NCI-H345 treated with DMSO at 0.1 percent for 48 hours (cell line): ENCODE results near the gene RUNX2.

Experiments
- DNase-seq: peaks from one replicate; lab custom pipeline; 2025; ENCODE audit not compliant: unreplicated experiment; lab: John Stamatoyannopoulos, UW

The RUNX2 gene

DNA sequence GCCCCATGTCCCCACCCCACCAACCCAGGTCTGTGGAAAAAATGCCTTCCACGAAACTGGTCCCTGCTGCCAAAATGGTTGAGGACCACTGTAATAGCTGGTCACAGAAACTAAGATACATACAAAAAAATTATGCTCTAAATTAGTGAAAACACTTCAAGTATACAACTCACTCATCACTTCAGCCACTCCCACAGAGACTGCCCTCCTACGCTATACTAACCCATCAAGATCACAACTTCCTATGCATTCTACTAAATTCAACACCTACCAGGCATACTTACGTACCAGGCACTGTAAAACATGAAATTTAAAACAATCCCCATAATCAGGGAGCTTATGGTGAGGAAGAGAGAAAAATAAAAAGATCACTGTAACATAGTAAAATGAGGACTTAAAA lies 22.9 kb downstream of the RUNX2 start:
- DNase-seq = no peak

DNA sequence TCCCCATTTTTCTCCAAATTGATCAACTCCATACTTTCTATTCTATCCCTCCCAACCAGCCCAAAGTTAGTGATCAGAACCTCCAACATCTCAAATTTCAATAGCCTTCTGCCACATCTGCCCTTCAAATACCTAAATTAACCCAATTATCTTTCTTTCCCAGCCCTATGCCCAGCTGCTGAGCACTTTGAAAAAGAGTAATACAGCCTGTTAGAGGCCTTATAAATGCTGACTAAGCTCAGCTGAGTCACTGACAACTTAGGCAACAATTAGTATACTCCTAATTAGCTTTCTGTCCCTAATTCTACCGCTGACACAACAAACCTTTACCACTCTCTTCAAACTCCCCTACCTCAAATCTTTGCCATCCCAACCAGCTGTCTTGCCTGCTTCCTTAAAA lies 23.5 kb downstream of the RUNX2 start:
- DNase-seq = no peak

DNA sequence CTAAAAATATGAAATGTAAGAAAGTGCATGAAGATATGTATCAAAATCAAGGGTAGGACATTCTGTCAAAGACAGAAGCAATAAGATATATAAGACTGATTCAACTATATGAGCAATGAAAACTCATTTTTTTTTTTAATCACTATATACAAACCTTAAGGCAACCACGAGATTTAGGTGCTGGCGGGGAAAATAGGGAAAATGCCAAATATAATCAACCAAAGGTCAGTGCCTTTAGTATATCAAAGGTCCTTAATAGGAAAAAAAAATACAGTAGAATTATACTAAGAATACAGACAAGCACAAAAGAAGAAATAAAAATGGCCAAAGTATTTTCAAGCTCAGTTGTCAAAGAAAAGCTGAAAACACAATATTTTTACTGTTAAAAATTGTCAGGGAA lies 25.5 kb downstream of the RUNX2 start:
- DNase-seq = no peak

DNA sequence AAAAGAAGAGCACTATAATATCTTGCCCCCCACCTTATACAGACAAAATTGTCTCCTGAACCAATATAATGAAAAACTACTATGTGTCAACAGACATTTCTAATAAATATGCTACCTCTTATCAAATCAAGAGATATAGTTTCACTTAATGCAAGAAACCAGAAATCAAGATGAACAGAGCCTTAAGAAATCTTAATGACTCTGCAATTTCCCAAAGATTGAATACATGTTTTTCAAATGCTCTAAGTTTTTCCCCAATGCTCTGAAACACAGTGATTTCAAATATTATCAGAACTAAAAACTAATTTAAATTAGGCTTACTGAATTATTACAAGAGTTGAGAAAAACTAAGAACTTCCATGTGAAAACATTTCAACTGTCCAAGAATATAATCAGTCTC lies 36.3 kb downstream of the RUNX2 start:
- DNase-seq = no peak

DNA sequence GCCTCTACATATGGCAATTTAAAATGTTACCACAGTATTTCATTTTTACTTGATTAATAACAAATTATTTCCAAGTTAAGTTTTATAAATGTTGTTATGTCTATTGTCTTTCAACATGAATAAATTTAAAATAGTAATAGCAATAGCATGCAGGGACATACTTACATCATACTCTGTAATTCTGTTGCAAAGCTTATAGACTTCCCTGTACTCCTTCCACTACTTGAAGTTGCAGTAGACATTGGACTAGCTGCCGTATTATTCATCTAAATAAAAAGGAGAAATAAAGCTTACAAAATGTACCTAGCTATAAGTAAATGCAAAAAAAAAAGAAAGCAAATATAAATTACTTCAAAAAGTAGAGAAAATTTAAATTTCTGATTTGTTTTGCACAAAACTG lies 36.9 kb downstream of the RUNX2 start:
- DNase-seq = no peak

DNA sequence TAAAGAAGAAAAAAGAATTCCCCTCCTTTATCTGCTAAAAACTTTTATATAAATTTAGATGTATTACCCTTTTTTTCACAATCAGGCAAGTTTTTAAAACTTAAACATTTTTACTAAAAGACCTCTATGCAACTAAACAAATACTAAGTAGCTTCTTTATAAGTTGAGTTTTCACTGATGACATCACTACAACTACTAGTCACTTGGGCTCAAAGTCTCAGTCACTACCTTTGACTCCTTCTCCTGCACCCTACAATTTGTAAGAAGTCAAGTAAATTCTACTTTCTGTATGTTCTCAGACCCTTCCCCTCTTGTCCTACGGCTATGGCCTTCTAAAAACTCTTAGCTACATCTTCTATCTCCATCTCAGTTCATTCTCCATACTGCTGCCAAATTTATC lies 38.4 kb downstream of the RUNX2 start:
- DNase-seq = no peak

DNA sequence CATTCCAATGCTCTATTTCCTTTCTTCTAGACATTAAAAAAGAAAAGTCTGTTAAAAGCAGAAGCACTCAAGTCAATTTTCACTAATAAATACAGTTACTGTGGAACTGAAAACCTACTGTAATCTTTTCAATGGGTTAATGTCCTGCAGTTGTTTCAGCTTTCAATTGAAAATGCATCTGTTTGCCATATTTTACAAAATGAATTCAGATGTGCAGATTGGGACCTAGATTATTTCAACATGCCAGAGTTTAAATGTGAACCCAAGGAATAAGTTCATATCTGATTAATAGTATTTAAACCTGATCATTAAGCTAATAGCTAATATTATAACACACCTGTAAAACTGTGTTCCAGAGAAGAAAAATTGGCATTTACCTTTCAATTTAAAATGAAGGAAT lies 39.9 kb downstream of the RUNX2 start:
- DNase-seq = no peak

DNA sequence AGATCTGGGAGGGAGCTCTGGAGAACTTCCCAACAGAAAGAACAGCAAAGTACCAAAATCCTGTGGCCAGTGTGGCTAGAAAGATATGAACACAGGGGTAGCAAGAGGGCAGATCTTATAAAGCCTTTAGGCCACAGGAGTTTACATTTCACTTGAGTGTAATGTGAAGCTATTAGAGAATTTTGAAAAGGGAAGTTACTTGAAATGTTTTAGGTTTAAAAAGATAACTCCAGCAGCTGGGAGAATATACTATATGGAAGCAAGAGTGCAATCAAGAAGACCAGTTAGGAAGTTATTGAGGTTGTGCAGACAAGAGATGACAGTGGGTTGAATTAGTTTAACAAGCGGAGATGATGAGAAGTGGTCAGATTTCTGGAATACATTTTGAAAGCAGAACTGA lies 41.7 kb downstream of the RUNX2 start:
- DNase-seq = no peak

DNA sequence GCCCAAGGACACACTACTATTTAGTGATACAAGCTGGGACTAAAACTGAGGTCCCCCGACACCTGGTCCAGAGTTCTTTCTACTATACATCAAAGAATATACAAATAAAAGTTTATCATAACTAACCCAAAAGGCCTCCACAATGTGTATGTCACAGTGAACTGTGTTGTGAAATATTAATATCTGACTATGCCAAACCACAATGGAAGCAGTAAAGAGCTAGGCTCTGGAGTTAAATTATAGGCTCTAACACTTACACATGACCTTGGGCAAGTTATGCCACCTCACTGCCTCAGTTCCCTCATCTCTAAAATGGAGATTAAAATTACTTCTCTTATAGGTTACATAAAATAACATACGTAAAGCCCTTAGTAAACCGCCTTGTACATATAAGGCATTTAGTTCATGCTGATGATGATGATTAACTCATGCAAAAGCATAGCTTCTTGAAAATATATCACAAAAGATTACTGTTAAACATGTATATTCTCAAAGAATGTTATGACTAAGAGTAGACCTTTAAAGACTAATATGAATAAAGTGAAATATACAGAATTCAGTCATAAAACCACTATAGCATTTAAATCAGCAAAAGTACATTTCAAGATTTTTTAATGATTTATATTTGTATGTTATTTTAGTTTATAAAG lies 43.9 kb downstream of the RUNX2 start:
- no peak for DNase-seq

DNA sequence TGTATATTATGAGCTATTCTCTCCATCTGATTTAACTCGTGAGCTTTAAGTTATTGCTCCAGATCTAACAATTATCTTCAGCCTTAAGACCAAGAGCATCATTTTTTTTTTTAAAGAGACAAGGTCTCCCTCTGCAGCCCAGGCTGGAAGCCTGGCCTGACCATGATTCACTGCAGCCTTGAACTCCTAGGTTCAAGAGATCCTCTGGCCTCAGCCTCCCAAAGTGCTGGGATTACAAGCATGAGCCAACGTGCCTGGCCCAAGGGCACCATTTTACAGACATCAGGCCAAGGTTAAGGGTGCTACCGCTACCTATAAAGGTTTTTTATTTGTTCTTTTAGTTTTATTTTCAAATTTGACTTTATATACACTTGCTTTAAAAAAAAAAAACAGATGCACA lies 47.3 kb downstream of the RUNX2 start:
- no peak for DNase-seq

DNA sequence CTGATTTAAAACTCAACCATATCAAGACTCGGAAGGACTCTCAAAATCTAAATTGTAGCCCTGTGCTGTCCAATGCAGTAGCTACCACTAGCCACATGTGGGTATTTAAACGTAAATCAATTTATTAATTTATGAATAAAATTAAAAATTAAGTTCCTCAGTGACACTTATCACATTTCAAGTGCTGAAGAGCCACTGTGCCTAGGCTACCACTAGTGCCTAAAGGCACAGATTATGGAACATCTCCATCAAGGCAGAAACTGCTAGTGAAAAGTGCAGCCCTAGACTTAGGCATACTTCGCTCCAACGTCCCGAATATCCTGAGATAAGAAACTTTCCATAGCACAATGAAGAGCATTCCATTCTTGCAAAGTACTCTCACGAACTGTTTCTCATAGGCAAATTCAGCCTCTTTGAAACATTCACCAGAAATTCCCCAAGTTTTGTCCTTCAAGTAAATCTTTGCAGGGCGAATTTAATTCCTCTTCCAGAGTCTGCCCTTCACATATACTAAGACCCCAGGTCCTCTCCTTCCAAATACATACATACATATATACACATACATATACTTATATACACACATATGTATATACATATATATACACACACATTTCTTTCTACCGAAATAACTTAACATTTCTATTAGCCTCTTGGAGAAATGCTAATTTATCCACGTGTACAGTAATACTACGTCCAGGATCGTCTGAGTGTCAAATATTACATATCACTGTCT lies 48.3 kb downstream of the RUNX2 start:
- no peak for DNase-seq

DNA sequence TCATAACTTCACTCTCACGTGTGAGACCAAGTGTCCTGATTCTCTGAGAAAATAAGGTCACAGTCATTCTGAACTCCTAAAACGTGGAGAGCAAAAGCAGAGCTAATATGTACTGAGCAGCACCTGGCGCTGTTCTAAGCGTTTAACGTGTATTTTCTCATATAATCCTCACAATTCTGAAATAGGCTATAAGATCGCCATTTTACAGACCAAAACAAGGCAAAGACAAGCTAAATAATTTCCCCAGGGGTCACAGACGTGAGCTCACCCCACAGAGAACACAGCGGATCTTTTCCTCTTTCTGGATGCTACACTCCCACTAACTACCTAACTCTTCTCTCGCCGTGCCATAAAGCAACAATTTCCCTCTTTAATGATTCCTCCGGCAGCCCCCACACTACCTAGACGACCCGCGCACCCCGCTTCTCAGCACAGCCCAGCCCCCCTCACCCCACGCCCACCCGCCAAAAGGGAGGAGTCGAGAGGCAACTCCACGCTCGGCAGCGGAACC lies 49.0 kb downstream of the RUNX2 start:
- peak; percentile 29 for DNase-seq

DNA sequence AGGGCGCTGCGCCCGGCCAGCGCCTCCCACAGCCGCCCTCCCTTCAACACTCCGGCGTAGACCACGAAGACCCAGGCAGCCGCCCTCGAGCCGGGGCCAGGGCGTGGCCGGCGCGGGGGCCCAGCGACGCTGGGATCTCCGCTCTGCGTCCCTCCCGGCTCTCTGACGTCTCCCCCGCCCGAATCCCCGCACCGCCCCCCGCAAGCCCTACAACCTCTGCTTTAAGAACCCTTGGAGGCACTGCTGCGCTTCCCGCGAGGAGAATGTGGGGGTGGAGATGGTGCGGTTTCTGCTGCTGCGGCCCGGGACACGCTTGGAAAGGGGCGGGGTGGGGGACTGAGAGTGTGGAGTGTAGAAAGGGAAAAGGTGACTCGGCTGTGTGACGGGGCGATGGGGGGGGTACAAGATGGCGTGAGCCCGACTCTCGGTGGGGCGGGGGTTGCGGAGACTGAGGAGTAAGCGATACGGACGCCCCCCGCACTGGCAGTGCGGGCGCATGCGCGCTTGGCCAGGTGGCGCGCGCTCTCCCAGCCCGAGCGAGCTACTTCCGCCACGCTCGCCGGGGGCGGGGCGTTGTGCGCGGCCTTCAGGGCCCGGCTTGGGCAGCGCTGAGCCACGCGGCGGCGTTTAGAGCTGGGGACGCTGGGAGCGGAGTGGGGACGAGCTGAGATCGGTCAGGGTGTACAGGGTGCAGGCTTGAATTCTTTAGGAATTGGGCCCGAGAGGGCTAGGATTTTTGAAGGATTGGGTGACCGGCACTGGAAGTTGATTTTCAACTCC lies 49.6 kb downstream of the RUNX2 start, which contains the start of gene SUPT3H:
TSS of gene SUPT3H (minus strand) at position 381 of the 780 bp plus-strand sequence.
- DNase-seq = peak; percentile 90

DNA sequence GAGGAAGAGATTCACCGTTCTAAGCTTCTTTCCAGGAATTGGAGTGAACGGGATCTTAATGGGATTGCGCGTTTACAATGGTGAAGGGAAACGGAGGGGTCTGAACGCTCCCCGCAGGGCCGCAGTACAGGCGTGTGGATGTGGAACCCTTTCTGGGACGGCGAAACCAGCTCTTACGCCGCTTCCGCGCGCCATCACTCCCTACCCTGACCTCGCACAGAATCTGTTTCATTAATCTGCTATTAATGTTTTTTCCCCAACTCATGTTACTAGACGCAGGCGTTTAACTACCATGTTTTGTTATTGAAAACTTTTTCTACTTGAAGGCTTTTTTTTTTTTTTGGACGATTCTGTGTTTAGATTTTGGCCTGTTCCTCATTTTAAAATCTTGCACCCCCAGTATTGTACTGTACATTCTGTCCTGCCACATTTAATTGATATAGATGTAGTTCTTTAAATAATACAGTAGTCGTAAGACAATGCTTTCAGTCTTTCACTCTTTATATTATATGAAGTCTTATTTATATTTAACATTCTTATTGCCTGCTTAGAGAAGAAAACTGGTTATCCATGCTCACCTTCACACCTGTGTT lies 50.3 kb downstream of the RUNX2 start:
- no peak for DNase-seq

DNA sequence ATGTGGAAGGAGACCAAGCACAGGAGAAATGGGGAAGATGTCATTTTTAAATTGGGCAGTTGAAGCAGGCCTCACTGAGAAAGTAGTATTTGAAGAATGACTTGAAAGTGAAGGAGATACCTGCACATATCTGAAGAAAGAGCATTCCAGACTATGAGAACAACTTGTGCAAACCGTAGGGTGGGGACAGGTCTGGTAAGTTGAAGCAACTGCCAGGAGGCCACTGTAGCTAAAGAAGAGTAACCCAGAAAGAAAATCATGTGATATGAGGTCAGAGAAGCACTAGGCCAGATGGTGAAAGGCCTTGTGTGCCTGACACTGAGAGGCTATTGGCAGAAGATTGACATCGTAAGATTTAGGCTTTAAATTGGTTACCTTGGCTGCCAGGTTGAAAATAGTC lies 54.3 kb downstream of the RUNX2 start:
- DNase-seq = no peak

DNA sequence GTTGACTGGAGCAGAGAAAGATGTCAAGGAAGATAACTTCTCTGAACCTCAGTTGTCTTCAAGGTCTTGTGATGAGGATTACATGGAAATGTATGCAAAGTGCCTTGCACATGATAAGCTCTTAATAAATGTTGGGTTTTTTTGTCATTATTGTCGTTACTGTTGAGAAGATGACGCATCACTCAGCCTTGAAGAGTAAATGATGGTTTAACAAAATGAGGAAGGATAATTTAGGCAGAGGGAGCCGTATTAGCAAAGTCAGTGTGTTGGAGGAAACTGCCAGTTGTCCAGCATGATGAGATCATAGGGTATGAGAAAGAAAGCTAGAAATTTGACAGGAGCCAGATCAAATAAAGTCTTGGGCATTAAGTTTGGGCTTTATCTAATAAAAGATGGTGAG lies 58.4 kb downstream of the RUNX2 start:
- DNase-seq = no peak

DNA sequence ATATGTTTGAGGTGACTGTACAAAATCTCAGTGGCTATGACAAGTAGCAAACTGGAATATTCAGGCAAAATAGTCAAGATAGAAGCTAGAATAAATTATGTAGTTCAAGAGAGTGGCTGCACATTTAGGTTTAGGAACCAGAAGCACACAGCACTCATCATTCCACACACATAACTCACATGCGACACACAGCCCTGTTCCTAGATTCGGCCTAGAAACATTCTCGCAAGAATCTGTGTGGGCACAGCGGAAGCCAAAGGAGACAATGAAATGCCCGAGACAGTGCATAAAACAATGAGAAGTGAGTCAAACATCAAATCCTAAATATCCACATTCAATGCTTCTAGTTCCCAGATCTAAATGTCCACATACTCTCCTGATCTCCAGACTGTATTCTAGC lies 59.1 kb downstream of the RUNX2 start:
- no peak for DNase-seq

DNA sequence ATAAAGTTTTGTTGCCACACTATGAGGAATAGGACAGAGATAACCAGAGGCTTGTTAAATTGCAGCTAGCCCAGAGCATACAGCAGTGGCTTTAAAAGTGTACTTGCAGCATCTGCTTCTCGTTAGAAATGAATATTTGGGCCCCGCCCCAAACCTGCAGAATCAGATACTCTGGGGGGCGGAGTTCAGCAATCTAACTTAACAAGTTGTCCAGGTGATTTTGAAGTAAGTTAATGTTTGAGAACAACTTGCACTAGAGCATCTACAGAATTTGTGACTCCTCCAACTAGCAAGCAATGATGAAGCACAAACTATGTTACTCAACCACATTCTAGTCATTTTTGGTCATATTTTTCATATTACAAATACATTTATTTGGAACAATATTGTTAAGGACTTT lies 60.2 kb downstream of the RUNX2 start:
- DNase-seq = no peak

DNA sequence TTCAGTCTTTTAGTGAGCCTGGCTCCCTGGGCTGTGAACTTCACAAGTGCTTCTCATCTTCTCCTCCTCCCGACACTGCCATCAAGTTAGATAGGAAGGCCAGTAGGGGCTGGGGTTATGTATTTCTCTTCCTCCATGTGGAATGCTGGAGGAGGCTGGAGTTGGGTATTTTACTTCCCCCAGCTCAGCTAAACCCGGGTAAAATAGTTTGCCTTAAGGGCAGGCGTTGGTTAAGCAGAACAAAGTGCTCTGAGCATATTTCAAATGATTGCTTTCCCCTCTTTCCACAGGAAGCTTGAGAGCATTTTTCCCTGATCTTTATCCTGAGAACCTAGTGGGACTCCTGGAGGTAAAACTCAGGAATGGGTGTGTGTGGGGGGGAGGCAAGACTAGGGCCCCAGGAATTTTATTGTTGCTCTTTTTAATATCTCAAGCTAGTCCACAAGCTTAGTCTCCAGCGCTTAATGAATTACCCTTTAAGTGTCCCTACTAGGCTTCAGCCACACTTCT lies 66.5 kb downstream of the RUNX2 start:
- DNase-seq = no peak

DNA sequence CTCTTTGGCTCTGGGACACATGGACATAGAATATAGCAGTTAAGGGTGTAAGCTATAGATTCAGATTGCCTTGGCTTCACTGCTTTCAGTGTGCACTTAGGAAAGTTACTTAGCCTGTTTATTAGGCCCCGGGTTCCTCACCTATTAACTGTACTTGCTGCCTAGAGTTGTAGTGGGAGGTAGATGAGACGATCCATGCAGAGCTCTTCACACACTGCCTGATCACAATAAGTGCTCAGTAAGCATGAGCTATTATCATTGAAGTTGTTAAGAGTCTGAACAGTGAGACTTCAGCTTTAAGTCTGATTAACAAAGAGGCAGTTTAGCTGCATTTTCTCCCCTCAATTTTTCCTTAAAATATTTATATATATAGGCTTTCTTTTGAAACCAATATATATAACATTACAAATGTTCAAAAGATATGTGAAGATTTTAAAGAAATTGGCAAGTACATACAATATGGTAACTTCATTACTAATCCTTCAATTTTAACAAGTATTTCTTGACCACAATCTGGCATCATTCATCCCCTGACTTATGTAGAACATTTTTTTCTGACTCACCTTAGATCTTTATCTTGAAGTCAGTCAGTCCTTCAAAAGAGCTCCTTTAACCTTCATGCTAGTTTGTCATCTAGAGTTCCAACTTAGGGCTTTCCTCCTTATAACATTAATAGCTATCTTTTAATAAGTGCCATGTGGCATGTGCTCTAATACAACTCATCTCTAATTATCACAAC lies 70.1 kb downstream of the RUNX2 start:
- DNase-seq = no peak

DNA sequence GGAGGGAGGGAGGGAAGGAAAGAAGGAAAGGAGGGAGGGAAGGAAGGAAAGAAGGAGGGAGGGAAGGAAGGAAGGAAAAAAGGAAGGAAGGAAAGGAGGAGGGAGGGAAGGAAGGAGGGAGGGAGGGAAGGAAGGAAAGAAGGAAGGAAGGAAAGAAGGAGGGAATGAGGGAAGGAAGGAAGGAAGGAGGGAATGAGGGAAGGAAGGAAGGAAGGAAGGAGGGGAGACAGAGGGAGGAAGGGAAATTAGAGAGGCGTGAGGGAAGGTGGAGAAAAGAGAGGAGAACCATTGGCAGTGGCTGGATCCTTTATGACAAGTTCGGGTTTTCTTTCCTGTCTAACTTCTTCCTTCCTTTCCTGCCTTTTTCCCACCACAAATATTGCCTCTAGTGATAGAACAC lies 71.9 kb downstream of the RUNX2 start:
- DNase-seq = no peak
